Measurements from ENCODE around the gene EPN1.

- TF ChIP-seq EZH2 (IDR thresholded peaks at IDR 0.05; ENCODE audit: insufficient read depth, poor library complexity, severe bottlenecking), result no peak
- TF ChIP-seq EZH2phosphoT487 (IDR thresholded peaks at IDR 0.05; ENCODE audit: insufficient read depth, low read depth), result no peak
Measured at GRCh38 chr19:55693336-55693974, 18.4 kb downstream of the EPN1 start.

Data from GM23248 (cell line).